ENCODE data around the gene PCDHGB1.
A peak's percentile ranks its signal among the peaks of the same experiment; 100 is the strongest.

Gene PCDHGB1

DNA sequence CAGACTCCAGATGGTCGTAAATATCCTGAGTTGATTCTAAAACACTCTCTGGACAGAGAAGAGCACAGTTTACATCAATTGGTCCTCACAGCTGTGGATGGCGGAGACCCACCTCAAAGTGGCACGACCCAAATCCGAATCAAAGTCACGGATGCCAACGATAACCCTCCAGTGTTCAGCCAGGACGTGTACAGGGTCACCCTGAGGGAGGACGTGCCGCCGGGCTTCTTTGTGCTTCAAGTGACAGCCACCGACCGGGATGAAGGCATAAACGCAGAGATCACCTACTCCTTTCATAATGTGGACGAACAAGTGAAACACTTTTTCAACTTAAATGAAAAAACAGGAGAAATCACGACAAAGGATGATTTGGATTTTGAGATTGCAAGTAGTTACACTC lies 10.8 kb downstream of the PCDHGB1 start:
- CTCF ChIA-PET = interaction anchor here (0.7 to 1.7 kb wide), 8 partner anchors 16 to 206 kb away, joined by 3 to 7 read pairs (median 4); partner anchors contain the start of genes PCDHGA10, PCDHGB6, PCDHGB7 and PCDHGC3
- TF ChIP-seq, protein P1, sequence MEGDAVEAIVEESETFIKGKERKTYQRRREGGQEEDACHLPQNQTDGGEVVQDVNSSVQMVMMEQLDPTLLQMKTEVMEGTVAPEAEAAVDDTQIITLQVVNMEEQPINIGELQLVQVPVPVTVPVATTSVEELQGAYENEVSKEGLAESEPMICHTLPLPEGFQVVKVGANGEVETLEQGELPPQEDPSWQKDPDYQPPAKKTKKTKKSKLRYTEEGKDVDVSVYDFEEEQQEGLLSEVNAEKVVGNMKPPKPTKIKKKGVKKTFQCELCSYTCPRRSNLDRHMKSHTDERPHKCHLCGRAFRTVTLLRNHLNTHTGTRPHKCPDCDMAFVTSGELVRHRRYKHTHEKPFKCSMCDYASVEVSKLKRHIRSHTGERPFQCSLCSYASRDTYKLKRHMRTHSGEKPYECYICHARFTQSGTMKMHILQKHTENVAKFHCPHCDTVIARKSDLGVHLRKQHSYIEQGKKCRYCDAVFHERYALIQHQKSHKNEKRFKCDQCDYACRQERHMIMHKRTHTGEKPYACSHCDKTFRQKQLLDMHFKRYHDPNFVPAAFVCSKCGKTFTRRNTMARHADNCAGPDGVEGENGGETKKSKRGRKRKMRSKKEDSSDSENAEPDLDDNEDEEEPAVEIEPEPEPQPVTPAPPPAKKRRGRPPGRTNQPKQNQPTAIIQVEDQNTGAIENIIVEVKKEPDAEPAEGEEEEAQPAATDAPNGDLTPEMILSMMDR (IDR thresholded peaks at IDR 0.05; ENCODE audit: control extremely low read depth, extremely low read depth, low read depth, missing control alignments) = no peak
- DNase-seq (ENCODE audit: extremely low spot score) = no peak
- POLR2A ChIA-PET = no interaction called here

DNA sequence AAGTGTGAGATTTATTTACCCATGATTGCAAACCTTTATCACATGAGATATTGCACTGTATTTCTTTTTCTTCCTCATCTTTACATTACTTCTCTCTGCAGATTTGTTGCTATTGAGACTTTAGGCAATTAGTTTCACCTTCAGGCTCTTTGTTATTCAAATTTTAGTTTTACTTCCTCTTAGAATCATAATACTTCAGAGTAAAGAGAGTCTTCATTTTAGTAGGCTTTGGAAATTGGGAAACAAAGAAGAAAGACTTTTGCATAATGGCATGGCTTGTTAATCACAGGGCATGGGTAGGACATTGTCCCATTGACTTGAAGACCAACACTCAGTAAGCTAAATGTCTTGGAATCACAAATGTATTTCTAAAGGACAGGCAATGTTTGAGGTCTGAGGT lies 12.8 kb downstream of the PCDHGB1 start:
- TF ChIP-seq, protein P1 (IDR thresholded peaks at IDR 0.05; ENCODE audit: control extremely low read depth, extremely low read depth, low read depth, missing control alignments) = no peak
- ChIA-PET POLR2A (no interaction called here), CTCF (no interaction called here)
- DNase-seq (ENCODE audit: extremely low spot score) = no peak

DNA sequence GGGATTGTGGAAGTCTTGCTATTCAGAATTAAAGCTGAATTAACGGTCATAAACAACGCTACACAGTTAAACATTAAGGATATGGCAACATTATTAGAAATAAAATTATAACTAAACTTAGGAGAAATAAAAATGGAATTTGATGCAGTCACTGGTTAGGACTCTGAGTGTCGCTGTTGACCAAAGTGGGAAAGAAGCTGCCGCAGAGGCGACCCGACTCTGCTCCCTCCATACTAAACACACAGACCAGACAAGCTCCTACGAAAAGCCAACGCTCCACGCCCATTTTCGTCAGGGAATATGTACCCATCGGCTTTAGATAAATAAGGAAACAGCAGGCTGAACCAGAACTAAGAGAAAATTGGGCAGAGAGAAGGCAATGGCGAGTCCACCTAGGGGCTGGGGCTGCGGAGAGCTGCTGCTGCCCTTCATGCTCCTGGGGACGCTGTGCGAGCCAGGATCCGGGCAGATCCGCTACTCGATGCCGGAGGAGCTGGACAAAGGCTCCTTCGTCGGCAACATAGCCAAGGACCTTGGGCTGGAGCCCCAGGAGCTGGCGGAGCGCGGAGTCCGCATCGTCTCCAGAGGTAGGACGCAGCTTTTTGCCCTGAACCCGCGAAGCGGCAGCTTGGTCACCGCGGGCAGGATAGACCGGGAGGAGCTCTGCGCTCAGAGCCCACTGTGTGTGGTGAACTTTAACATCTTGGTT lies 14.2 kb downstream of the PCDHGB1 start, which contains the start of gene PCDHGA5:
TSS of gene PCDHGA5 (plus strand) at position 211 of the 709 bp plus-strand sequence. CDS start at position 380, 169 bp downstream.
- CTCF ChIA-PET = interaction anchor here (0.8 to 1.5 kb wide), 4 partner anchors 9 to 193 kb away, joined by 3 to 6 read pairs (median 4); partner anchors contain the start of genes PCDHGA10 and PCDHGA4
- TF ChIP-seq, protein P1 (IDR thresholded peaks at IDR 0.05; ENCODE audit: control extremely low read depth, extremely low read depth, low read depth, missing control alignments) = no peak
- POLR2A ChIA-PET = no interaction called here
- no peak for DNase-seq (ENCODE audit: extremely low spot score)

DNA sequence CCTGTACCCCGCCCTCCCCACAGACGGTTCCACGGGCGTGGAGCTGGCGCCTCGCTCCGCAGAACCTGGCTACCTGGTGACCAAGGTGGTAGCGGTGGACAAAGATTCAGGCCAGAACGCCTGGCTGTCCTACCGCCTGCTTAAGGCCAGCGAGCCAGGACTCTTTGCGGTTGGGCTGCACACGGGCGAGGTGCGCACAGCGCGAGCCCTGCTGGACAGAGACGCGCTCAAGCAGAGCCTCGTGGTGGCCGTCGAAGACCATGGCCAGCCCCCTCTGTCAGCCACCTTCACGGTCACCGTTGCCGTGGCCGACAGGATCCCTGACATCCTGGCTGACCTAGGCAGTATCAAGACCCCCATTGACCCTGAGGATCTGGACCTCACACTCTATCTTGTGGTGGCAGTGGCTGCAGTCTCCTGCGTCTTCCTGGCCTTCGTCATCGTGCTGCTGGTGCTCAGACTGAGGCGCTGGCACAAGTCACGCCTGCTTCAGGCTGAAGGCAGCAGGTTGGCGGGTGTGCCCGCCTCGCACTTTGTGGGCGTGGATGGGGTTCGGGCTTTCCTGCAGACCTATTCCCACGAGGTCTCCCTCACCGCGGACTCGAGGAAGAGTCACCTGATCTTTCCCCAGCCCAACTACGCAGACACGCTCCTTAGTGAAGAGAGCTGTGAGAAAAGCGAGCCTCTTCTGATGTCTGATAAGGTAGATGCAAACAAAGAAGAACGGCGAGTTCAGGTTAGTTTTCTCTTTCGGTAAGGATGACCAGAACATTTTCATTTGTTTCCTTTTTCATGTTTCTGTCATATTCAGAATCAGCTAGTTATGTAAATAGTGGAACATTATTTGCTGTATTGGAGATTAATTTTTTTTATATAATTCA lies 16.4 kb downstream of the PCDHGB1 start:
- DNase-seq (ENCODE audit: extremely low spot score) = no peak
- TF ChIP-seq, protein P1 (IDR thresholded peaks at IDR 0.05; ENCODE audit: control extremely low read depth, extremely low read depth, low read depth, missing control alignments) = no peak
- POLR2A ChIA-PET = no interaction called here
- CTCF ChIA-PET = no interaction called here

DNA sequence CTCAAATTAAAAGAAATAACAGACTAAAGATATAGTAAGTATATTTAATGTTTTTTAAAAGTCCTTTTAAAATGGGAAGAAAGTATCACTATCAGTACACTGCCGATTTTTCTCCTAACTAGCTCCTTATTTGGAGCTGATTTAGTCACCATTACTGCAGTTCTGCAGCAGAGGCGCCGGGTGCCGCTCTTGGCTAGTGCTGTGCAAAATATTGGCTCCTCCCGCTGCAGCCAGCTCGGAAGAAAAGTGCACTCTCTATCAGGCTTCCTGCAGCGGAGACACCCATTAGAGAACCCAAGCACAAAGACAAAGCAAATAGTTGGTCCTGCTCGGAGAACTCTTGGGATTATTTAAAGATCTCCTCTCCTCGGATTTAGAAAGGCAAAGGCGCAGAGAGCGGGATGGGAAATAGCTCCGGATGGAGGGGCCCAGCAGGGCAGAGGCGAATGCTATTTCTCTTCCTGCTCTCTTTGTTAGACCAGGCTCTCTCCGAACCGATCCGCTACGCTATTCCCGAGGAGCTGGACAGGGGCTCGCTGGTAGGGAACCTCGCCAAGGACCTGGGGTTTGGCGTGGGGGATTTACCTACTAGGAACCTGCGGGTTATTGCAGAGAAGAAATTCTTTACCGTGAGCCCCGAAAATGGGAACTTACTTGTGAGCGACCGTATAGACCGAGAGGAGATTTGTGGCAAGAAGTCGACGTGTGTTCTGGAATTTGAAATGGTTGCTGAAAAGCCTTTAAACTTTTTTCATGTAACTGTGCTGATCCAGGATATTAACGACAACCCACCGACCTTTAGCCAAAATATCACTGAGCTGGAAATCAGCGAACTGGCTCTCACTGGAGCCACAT lies 20.3 kb downstream of the PCDHGB1 start, which contains the start of gene PCDHGB3:
TSS of gene PCDHGB3 (plus strand) at position 249 of the 855 bp plus-strand sequence. CDS start at position 402, 153 bp downstream.
- peak; percentile 74 for DNase-seq (ENCODE audit: extremely low spot score)
- ChIA-PET CTCF (interaction anchor here (1.0 to 2.7 kb wide), 15 partner anchors 8 to 198 kb away, joined by 3 to 12 read pairs (median 4); partner anchors contain the start of genes PCDHGA10, PCDHGA11, PCDHGA2 and PCDHGA4), POLR2A (no interaction called here)
- TF ChIP-seq, protein P1 (IDR thresholded peaks at IDR 0.05; ENCODE audit: control extremely low read depth, extremely low read depth, low read depth, missing control alignments) = peak; percentile 16
